Esophagus (tissue), 2 donors: Measurements from ENCODE around the gene AKIP1. TPM values are rescaled to one million over a fixed set of nuclear protein-coding genes. Genes with fewer than 3 reads are reported as not detected.

Experiments used
- H3K27ac ChIP-seq, 2 donors: one replicate each; pipeline ENCODE4 v1.5.1; 2013; ENCODE audit warnings: low read depth in 2 of 2, mild to moderate bottlenecking in 2 of 2, inconsistent platforms in 1 of 2, low read length in 1 of 2, moderate library complexity in 1 of 2
- H3K27me3 ChIP-seq, 2 donors: one replicate each; pipeline ENCODE4 v1.6.1; 2013; ENCODE audit warnings: low read length in 2 of 2, control low read depth in 1 of 2, mild to moderate bottlenecking in 1 of 2; ENCODE audit not compliant: insufficient read depth in 2 of 2, control insufficient read depth in 1 of 2
- H3K36me3 ChIP-seq, 2 donors: one replicate each; pipeline ENCODE4 v1.6.1; 2013; ENCODE audit warnings: low read length in 1 of 2; ENCODE audit not compliant: control insufficient read depth in 2 of 2, insufficient read depth in 2 of 2
- H3K4me1 ChIP-seq, 2 donors: one replicate each; pipeline ENCODE4 v1.6.1; 2013; ENCODE audit warnings: low read length in 1 of 2; ENCODE audit not compliant: control insufficient read depth in 2 of 2, insufficient read depth in 2 of 2
- H3K4me3 ChIP-seq, 2 donors: one replicate each; pipeline ENCODE4 v1.5.1; 2013; ENCODE audit warnings: low read length in 2 of 2, mild to moderate bottlenecking in 2 of 2, low read depth in 1 of 2, moderate library complexity in 1 of 2
- H3K9me3 ChIP-seq, 2 donors: one replicate each; pipeline ENCODE4 v1.6.1; 2013; ENCODE audit warnings: mild to moderate bottlenecking in 2 of 2, low read depth in 1 of 2, low read length in 1 of 2, moderate library complexity in 1 of 2; ENCODE audit not compliant: control insufficient read depth in 2 of 2, insufficient read depth in 1 of 2
- WGBS, 2 donors: extraction: QIAGEN DNeasy Blood & Tissue Kit; methylation state at CpG; one replicate each; pipeline ENCODE4 v1.1.7; 2013; 5-methylcytosine and 5-hydroxymethylcytosine counted together
- polyA plus RNA-seq, 2 donors: library from polyadenylated mRNA; stranded (reverse); fragments of 200-250 nt; gene quantifications; one replicate each; pipeline ENCODE4 v1.2.3, GENCODE V29; 2013
- donor health status: healthy with polysubstance abuse.
- donor health status: Bipolar disorder and iron deficiency.

Gene AKIP1, protein sequence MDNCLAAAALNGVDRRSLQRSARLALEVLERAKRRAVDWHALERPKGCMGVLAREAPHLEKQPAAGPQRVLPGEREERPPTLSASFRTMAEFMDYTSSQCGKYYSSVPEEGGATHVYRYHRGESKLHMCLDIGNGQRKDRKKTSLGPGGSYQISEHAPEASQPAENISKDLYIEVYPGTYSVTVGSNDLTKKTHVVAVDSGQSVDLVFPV
- 10 to 100 TPM; 10.6 to 17.8 TPM for polyA plus RNA-seq

DNA sequence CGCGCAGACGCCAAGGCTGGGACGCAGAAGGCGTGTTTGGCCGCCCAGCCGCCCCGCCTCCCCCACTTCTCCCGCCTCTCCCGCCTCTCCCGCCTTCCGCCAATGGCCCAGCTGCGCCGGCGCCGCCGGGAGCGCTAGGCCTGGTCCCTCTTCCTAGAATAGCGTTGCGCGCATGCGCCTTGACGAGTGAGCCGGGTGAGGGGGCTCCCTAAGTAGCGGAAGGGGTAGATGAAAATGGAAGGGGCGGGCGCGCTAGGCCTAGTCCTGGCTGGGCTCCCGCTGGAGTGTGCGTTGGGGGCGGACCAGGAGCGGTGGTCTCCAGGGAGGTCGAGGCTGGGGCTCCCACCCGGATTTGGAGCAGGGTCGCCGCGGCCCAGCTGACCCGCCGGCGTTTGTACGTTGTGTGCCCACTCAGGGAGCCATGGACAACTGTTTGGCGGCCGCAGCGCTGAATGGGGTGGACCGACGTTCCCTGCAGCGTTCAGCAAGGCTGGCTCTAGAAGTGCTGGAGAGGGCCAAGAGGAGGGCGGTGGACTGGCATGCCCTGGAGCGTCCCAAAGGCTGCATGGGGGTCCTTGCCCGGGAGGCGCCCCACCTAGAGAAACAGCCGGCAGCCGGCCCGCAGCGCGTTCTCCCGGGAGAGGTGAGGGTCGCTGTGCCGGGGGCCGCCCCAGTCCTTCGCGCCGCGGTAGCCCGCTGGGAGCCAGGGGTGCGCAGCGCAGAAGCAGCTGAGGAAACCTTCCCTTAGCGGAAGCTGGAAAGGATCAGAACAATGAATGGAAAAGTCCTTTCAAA is at the start of gene AKIP1:
AKIP1 (plus strand) TSS at position 161 of the 795 bp plus-strand sequence; CDS start at position 422, 261 bp downstream.
- H3K27ac ChIP-seq: peak within 1 kb of the TSS; percentile 90 to 93

DNA sequence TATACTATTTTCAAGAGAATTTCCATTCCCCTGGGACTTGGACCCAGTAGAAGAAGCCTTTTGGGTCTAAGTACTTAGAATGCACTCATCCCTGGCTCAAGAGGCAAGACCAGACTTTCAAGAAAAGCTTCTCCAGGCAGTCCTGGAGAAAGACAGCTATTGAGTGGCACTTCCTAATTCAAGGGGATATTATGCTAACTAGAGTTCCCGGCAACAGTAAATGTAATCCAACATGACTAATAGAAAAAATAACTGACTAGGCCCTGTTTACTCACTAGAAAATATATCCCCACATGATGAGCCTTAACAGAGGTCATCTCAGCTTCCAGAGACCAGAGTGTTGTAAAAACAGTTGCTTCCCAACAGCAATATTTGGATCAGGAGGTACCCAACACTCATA is 47.2 kb upstream of the AKIP1 start:
- H3K27me3 ChIP-seq: no peaks in the 10 kb centered on the region
- H3K4me3 ChIP-seq: no peak overlapping the region
- peaks cover 0 to 2% of the 10 kb centered on the region in 2 donors for H3K4me1 ChIP-seq
- H3K36me3 ChIP-seq: no peaks in the 10 kb centered on the region
- 41 to 67% methylated on average over 1 of the region's 1 CpG for WGBS, 2 donors
- peak overlapping the region in 1 of 2 donors; percentile 20 for H3K27ac ChIP-seq
- no peaks in the 10 kb centered on the region for H3K9me3 ChIP-seq

More for the DNA sequence above, at the start of gene AKIP1:
- no peaks in the 10 kb centered on the region for H3K4me1 ChIP-seq
- no peaks in the 10 kb centered on the region for H3K36me3 ChIP-seq
- H3K4me3 ChIP-seq: peak within 1 kb of the TSS; percentile 86 to 98
- WGBS, 2 donors: 0% methylated on average over 65 to 68 of the region's 68 CpGs
- no peaks in the 10 kb centered on the region for H3K9me3 ChIP-seq
- no peaks in the 10 kb centered on the region for H3K27me3 ChIP-seq

DNA sequence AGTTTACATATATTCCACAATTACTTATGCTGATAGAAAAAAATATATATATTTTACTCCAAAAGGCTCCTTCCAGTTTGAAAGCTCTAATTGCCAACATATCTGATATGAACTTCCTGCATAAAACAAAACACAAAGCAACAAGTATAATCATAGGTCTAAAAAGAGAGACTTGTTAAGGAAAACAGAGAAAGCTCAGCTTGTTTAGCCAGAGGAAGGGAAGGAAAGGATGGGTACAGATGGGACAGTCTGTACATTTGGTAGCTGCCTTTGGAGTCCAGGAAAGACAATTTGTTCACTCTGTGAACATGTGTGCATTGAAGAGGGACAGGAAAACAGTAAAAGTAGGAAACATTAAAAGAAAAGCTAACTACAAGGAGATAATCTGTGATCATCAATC is 45.7 kb upstream of the AKIP1 start:
- H3K4me3 ChIP-seq: no peak overlapping the region
- H3K36me3 ChIP-seq: no peaks in the 10 kb centered on the region
- no peaks in the 10 kb centered on the region for H3K27me3 ChIP-seq
- no peak overlapping the region for H3K27ac ChIP-seq
- H3K9me3 ChIP-seq: no peaks in the 10 kb centered on the region
- peaks cover 0 to 2% of the 10 kb centered on the region in 2 donors for H3K4me1 ChIP-seq

DNA sequence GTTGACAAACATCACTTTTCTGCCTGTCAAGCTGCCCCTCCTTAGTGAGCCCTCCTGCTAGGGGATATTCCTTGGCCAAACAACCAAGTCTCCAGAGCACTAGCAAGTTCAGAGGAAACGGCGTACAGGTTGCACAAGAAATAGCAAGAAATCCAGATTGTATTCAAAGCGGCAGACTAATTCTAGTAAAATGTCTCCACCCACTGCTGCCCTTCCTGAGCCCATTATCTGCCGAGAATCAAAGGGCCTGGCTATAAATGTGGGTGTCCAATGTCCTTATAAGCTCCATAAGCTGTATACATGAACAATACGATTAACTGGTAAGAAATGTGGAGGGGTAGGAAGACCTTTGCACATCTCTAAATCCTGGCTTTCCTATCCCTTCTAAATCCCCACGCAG is 44.0 kb upstream of the AKIP1 start:
- H3K27me3 ChIP-seq: no peaks in the 10 kb centered on the region
- H3K9me3 ChIP-seq: no peaks in the 10 kb centered on the region
- 46 to 49% methylated on average over 6 of the region's 6 CpGs for WGBS, 2 donors
- H3K27ac ChIP-seq: peak overlapping the region; percentile 8 to 29
- H3K36me3 ChIP-seq: no peaks in the 10 kb centered on the region
- H3K4me3 ChIP-seq: no peak overlapping the region
- H3K4me1 ChIP-seq: peaks cover 0 to 3% of the 10 kb centered on the region in 2 donors

DNA sequence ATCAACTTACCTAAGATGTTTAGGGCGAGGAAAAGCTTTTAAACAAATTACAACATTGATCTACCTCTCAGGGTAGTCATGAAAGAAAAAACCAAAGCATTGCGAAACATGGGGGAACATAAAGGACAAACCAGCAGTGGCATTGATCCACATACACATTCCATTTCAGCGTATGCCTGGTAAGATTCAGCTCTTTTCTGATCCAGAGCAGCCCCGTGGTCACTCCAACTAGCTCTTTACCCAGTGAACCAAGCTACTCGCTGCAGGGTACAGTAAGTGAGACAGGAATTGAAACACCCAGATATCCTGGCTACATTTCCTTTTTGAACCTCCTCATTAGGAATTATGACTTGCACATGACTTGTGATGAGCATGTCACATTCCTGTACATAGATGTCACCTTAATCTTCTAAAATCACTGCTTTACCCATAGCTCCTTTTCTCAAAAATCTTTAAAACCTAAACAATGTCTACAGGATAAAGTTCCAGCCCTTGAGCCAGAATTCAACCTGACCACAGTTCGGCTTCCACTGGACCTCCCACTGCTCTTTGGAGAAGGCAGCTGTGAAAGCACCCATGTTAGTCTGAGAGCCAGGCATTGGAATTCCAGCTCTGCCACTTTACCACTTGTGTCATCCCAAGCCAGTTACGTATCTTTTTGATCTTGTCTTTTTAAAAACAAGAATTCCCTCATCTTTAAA is 42.9 kb upstream of the AKIP1 start:
- peaks cover 0 to 4% of the 10 kb centered on the region in 2 donors for H3K4me1 ChIP-seq
- no peaks in the 10 kb centered on the region for H3K27me3 ChIP-seq

DNA sequence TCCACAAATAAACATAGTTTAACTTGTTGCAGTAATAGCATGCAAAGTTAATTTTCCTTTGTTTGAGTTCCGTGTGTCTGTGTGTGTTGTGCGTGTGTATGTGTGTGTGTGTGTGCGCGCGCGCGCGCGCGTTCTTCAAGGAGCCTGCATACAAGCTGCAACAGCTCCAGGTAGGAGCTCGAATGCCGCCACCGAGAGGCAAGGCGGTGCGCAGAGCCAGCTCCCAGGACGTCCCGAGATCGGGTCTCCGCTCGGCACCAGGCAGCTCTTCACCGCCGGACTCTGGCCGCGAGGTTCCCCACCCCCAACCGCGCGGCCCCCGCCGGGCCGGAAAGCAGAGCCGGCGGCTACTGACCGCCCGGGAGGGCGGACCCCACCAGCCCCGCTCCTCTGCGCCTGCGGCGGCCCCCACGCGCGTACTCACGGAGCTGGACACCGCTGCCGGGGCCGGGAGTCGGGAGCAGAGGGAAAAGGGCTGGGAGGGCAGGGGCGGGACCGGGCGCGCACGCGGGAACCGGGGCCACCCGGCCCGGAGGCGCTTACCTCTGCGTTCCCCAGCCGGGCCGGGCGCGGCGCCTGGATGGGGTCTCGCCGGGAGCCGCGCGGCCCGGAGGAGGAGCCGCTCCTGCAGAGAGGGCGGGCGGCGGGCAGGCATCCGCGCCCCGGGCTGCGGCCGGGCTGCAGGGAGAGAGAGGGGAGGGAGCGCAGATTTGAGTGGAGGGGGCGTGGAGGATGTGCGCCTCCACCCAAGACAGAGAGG is 40.4 kb upstream of the AKIP1 start:
- 1% methylated on average over 78 to 81 of the region's 81 CpGs for WGBS, 2 donors
- peak overlapping the region; percentile 89 to 93 for H3K27ac ChIP-seq
- no peaks in the 10 kb centered on the region for H3K27me3 ChIP-seq
- H3K36me3 ChIP-seq: no peaks in the 10 kb centered on the region
- H3K9me3 ChIP-seq: no peaks in the 10 kb centered on the region
- H3K4me1 ChIP-seq: peaks cover 0 to 4% of the 10 kb centered on the region in 2 donors
- peak overlapping the region; percentile 79 to 84 for H3K4me3 ChIP-seq

More for the DNA sequence above, 42.9 kb upstream of the AKIP1 start:
- H3K27ac ChIP-seq: peak overlapping the region; percentile 51 to 58
- 52 to 57% methylated on average over 7 of the region's 7 CpGs for WGBS, 2 donors
- H3K4me3 ChIP-seq: no peak overlapping the region
- H3K9me3 ChIP-seq: no peaks in the 10 kb centered on the region
- H3K36me3 ChIP-seq: no peaks in the 10 kb centered on the region

DNA sequence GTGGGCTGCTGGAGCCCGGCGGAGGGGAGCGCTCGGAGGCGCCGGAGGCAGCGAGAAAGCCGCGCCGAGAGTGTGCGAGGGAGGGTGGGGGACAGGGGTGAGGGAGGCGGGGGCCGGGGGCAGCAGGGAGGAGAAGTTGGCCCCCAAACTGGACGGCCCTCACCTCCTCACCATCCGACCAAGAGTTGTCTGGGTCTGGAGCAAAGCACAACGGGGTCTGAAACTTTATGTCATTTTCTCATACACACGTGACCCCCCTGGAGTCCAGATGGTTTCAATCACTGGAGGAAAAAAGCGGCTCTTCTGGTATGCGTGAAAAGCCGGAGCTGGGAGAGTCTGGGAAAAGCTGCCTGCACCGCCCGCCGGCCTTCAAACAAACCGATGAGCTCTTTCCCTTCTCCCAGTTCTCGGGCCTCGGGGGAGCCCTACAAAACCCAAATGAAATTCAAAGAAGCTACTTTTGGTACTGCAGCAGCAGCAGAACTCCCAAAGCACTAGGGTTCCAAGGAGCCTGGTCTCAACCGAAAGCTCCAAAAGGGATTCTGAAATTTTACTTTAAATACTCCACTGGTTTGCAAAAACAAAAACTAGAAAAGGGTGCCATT is 39.7 kb upstream of the AKIP1 start:
- Histone ChIP-seq H3K27me3 (no peaks in the 10 kb centered on the region), H3K4me3 (peak overlapping the region; percentile 79 to 84), H3K9me3 (no peaks in the 10 kb centered on the region), H3K4me1 (peaks cover 0 to 4% of the 10 kb centered on the region in 2 donors), H3K36me3 (no peaks in the 10 kb centered on the region), H3K27ac (peak overlapping the region; percentile 89 to 93)
- 2 to 4% methylated on average over 27 of the region's 27 CpGs for WGBS, 2 donors

DNA sequence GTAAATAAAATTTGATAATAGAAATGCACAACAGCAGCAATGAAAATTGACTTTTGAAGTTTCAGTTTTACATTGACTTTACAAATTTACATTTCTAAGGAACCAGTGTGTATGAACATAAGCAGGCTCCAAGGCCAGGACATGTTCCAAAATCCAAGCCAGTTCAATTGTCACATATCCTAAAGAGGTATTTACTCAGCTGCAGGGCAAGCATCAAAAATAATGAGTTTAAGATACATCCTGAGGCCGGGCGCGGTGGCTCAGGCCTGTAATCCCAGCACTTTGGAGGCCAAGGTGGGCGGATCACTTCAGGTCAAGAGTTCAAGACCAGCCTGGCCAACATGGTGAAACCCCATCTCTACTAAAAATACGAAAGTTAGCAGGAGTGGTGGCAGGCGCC is 39.0 kb upstream of the AKIP1 start:
- no peak overlapping the region for H3K4me3 ChIP-seq
- H3K4me1 ChIP-seq: peaks cover 0 to 4% of the 10 kb centered on the region in 2 donors
- WGBS, 2 donors: 44 to 52% methylated on average over 6 of the region's 6 CpGs
- H3K9me3 ChIP-seq: no peaks in the 10 kb centered on the region
- peak overlapping the region in 1 of 2 donors; percentile 26 for H3K27ac ChIP-seq
- no peaks in the 10 kb centered on the region for H3K36me3 ChIP-seq
- no peaks in the 10 kb centered on the region for H3K27me3 ChIP-seq
